ENCODE data around the gene SHLD3. TPM values are rescaled to one million over a fixed set of nuclear protein-coding genes. Genes with fewer than 3 reads are reported as not detected.
"Not testable (repeated sequence)": the region's sequence is repeated elsewhere in the genome, so short reads cannot be mapped to it uniquely, and the experiment has no call there.

Gene SHLD3
- total RNA-seq, 1 experiment from 2014 or later: 3.3 TPM

GRCh38 chr5:65674749-65675148 lies 49.9 kb downstream of the SHLD3 start:
- Histone ChIP-seq H2AFZ (no peak overlapping the region), H3K4me1 (replicated peaks; ENCODE audit: insufficient read depth) (0 out of 2 replicates have a peak, but pooled peaks cover 5% of the 10 kb centered on the region), H3K4me2 (no peak overlapping the region), H3K9me2 (ENCODE audit: insufficient read depth) (no peaks in the 10 kb centered on the region), H3K27me3 (ENCODE audit: insufficient read depth, low read depth) (no peaks in the 10 kb centered on the region), H3K27ac (no peak overlapping the region), H4K20me1 (ENCODE audit: insufficient read depth) (no peaks in the 10 kb centered on the region), H3K4me3 (no peak overlapping the region), H3K36me3 (ENCODE audit: low read depth) (no peaks in the 10 kb centered on the region), H3F3A (ENCODE audit: insufficient read depth, low read depth) (no peaks in the 10 kb centered on the region), H3K79me2 (ENCODE audit: low read depth) (no peaks in the 10 kb centered on the region), H3K9me3 (ENCODE audit: insufficient read depth, low read depth) (no peaks in the 10 kb centered on the region)
- TF ChIP-seq CTCF (conservative IDR thresholded peaks at IDR 0.05) (no peak), EZH2 (IDR thresholded peaks at IDR 0.05; ENCODE audit: low read depth) (no peak)
- intact Hi-C loops (cut with micrococcal nuclease; ENCODE audit: unreplicated experiment): no loop called here
- BruUV-seq (replicated peaks): no TSS peak
- POLR2A ChIA-PET (ENCODE audit: unreplicated experiment): no interaction called here
- no peak for DNase-seq
- CTCF ChIA-PET: no interaction called here

DNA sequence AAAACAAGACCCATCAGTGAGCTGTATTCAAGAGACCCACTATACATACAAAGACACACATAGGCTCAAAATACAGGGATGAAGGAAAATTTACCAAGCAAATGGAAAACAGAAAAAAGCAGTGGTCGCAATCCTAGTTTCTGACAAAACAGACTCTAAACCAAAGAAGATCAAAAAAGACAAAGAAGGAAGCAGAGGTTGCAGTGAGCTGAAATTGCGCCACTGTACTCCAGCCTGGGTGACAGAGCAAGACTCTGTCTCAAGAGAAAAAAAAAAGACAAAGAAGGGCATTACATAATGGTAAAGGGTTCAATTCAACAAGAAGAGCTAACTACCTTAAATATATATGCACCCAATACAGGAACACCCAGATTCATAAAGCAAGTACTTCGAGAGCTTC lies 51.2 kb downstream of the SHLD3 start:
- H3K4me2 ChIP-seq; DNase-seq; H3K4me3 ChIP-seq; H3K4me1 ChIP-seq (replicated peaks; ENCODE audit: insufficient read depth); H3F3A ChIP-seq (ENCODE audit: insufficient read depth, low read depth); H3K9me3 ChIP-seq (ENCODE audit: insufficient read depth, low read depth); H3K79me2 ChIP-seq (ENCODE audit: low read depth); POLR2A ChIA-PET (ENCODE audit: unreplicated experiment); BruUV-seq (replicated peaks); H3K27ac ChIP-seq; H2AFZ ChIP-seq; H4K20me1 ChIP-seq (ENCODE audit: insufficient read depth); H3K27me3 ChIP-seq (ENCODE audit: insufficient read depth, low read depth); intact Hi-C loops (cut with micrococcal nuclease; ENCODE audit: unreplicated experiment); H3K9me2 ChIP-seq (ENCODE audit: insufficient read depth); H3K36me3 ChIP-seq (ENCODE audit: low read depth): not testable (repeated sequence)
- CTCF ChIA-PET: interaction anchor here (0.7 kb wide), 1 partner anchor 478 kb away, joined by 3 read pairs; no protein-coding TSS in a partner anchor

Other genes starting within 250 kb of the SHLD3 start
- 1.4 and 2.1 TPM in 2 replicates for gene ADAMTS6, start 143.1 kb upstream of the SHLD3 start, total RNA-seq (2021)
- 34.6 and 45.6 TPM in 2 replicates for gene CENPK, start 61.9 kb upstream of the SHLD3 start, total RNA-seq (2021)
- gene PPWD1, start 61.7 kb upstream of the SHLD3 start, total RNA-seq (2021): 37.4 and 38.9 TPM in 2 replicates
- 6.8 and 9.7 TPM in 2 replicates for gene TRIM23, start 694 bp upstream of the SHLD3 start, total RNA-seq (2021)
- gene TRAPPC13, start within 50 bp of the SHLD3 start, total RNA-seq (2021): 16.2 and 16.5 TPM in 2 replicates
- 8.8 and 9.8 TPM in 2 replicates for gene SGTB, start 97.1 kb downstream of the SHLD3 start, total RNA-seq (2021)
- 56.7 and 74.7 TPM in 2 replicates for gene NLN, start 97.2 kb downstream of the SHLD3 start, total RNA-seq (2021)

Measured in PC-9 (cell line).